Measurements from ENCODE around the gene CDC42SE2.
"Not testable (repeated sequence)": the region's sequence is repeated elsewhere in the genome, so short reads cannot be mapped to it uniquely, and the experiment has no call there.

CDC42SE2 gene

GRCh38 chr5:131389869-131390265 lies 126.0 kb downstream of the CDC42SE2 start:
- DNase-seq (ENCODE audit: low spot score): no peak

GRCh38 chr5:131392466-131393095 lies 128.7 kb downstream of the CDC42SE2 start:
- no peak for DNase-seq (ENCODE audit: low spot score)

- no peak for DNase-seq (ENCODE audit: low spot score)
Measured at GRCh38 chr5:131393498-131393968, 129.7 kb downstream of the CDC42SE2 start.

GRCh38 chr5:131394128-131394527 lies 130.3 kb downstream of the CDC42SE2 start:
- no peak for DNase-seq (ENCODE audit: low spot score)

- no peak for DNase-seq (ENCODE audit: low spot score)
Measured at GRCh38 chr5:131396015-131396414, 132.2 kb downstream of the CDC42SE2 start.

GRCh38 chr5:131396630-131397273 lies 132.9 kb downstream of the CDC42SE2 start:
- DNase-seq (ENCODE audit: low spot score): no peak

- not testable (repeated sequence) for DNase-seq (ENCODE audit: low spot score)
Measured at GRCh38 chr5:131399007-131399406, 135.2 kb downstream of the CDC42SE2 start.

- no peak for DNase-seq (ENCODE audit: low spot score)
Measured at GRCh38 chr5:131400585-131400984, 136.7 kb downstream of the CDC42SE2 start.

- DNase-seq (ENCODE audit: low spot score): no peak
Measured at GRCh38 chr5:131405674-131406073, 141.8 kb downstream of the CDC42SE2 start.

- no peak for DNase-seq (ENCODE audit: low spot score)
Measured at GRCh38 chr5:131406076-131406475, 142.2 kb downstream of the CDC42SE2 start.

GRCh38 chr5:131406975-131407638 lies 143.3 kb downstream of the CDC42SE2 start:
- no peak for DNase-seq (ENCODE audit: low spot score)

- no peak for DNase-seq (ENCODE audit: low spot score)
Measured at GRCh38 chr5:131413605-131414559, 150.0 kb downstream of the CDC42SE2 start.

GRCh38 chr5:131416729-131417128 lies 152.9 kb downstream of the CDC42SE2 start:
- DNase-seq (ENCODE audit: low spot score): no peak

GRCh38 chr5:131417240-131417869 lies 153.5 kb downstream of the CDC42SE2 start:
- peak; percentile 76 for DNase-seq (ENCODE audit: low spot score)

GRCh38 chr5:131418846-131419245 lies 155.0 kb downstream of the CDC42SE2 start:
- DNase-seq (ENCODE audit: low spot score): no peak

- no peak for DNase-seq (ENCODE audit: low spot score)
Measured at GRCh38 chr5:131419877-131420276, 156.0 kb downstream of the CDC42SE2 start.

GRCh38 chr5:131423056-131423455 lies 159.2 kb downstream of the CDC42SE2 start:
- DNase-seq (ENCODE audit: low spot score): peak; percentile 46

- no peak for DNase-seq (ENCODE audit: low spot score)
Measured at GRCh38 chr5:131426011-131426410, 162.2 kb downstream of the CDC42SE2 start.

- DNase-seq (ENCODE audit: low spot score): no peak
Measured at GRCh38 chr5:131430794-131431193, 166.9 kb downstream of the CDC42SE2 start.

- DNase-seq (ENCODE audit: low spot score): no peak
Measured at GRCh38 chr5:131431794-131432193, 167.9 kb downstream of the CDC42SE2 start.

- no peak for DNase-seq (ENCODE audit: low spot score)
Measured at GRCh38 chr5:131433109-131433508, 169.3 kb downstream of the CDC42SE2 start.

- DNase-seq (ENCODE audit: low spot score): no peak
Measured at GRCh38 chr5:131436081-131436480, 172.2 kb downstream of the CDC42SE2 start.

Data from RKO (cell line).